Keratinocyte (primary cell): Measurements from ENCODE around the gene EME2. TPM values are rescaled to one million over a fixed set of nuclear protein-coding genes. Genes with fewer than 3 reads are reported as not detected.

ENCODE experiments used
- DNase-seq: peaks from one replicate; pipeline ENCODE4 v3.0.0-alpha.2; 2011; ENCODE audit warnings: low read depth, missing footprints, low spot score
- FAIRE-seq: peaks from 2 replicates; lab custom pipeline; 2011; peaks lifted over from hg19 to GRCh38; lab: Jason Lieb, UNC
- H2AFZ ChIP-seq: 2 replicates; pipeline ENCODE4 v1.6.0; 2012; ENCODE audit warnings: low read length, control low read depth, inconsistent platforms; ENCODE audit not compliant: control insufficient read depth
- H3K27ac ChIP-seq: 2 replicates; pipeline ENCODE4 v1.5.1; 2011; ENCODE audit warnings: low read length; ENCODE audit not compliant: control insufficient read depth, insufficient read depth
- H3K27me3 ChIP-seq: 3 replicates; pipeline ENCODE4 v1.6.0; 2011; ENCODE audit warnings: low read length; ENCODE audit not compliant: control insufficient read depth, insufficient read depth; ENCODE audit errors: extremely low read depth
- H3K36me3 ChIP-seq, 2 experiments: 2 replicates in 1 of 2; 3 replicates in 1 of 2; pipeline ENCODE4 v1.5.1; 2011; ENCODE audit warnings: low read length in 2 of 2, mild to moderate bottlenecking in 1 of 2; ENCODE audit not compliant: control insufficient read depth in 2 of 2, insufficient read depth in 2 of 2; ENCODE audit errors: extremely low read depth in 1 of 2
- H3K4me1 ChIP-seq: 3 replicates; pipeline ENCODE4 v1.5.1; 2011; ENCODE audit warnings: low read length; ENCODE audit not compliant: control insufficient read depth, insufficient read depth; ENCODE audit errors: extremely low read depth
- H3K4me2 ChIP-seq: 3 replicates; pipeline ENCODE4 v1.6.0; 2011; ENCODE audit warnings: low read depth, low read length; ENCODE audit not compliant: control insufficient read depth, insufficient read depth; ENCODE audit errors: extremely low read depth
- H3K4me3 ChIP-seq, 3 experiments: fragments of 200-600 bp in 1 of 3; sonication (generic) in 1 of 3; 2 replicates in 2 of 3; 3 replicates in 1 of 3; pipeline ENCODE4 v1.5.1; 2011 to 2016; ENCODE audit warnings: low read length in 3 of 3, mild to moderate bottlenecking in 3 of 3, control low read depth in 2 of 3, inconsistent platforms in 1 of 3, low read depth in 1 of 3, mixed read lengths in 1 of 3, mixed run types in 1 of 3, moderate library complexity in 1 of 3; ENCODE audit not compliant: control insufficient read depth in 2 of 3, insufficient read depth in 2 of 3; ENCODE audit errors: extremely low read depth in 1 of 3
- H3K79me2 ChIP-seq: 2 replicates; pipeline ENCODE4 v1.6.0; 2012; ENCODE audit warnings: low read length; ENCODE audit not compliant: control insufficient read depth, insufficient read depth
- H3K9ac ChIP-seq: 3 replicates; pipeline ENCODE4 v1.6.0; 2011; ENCODE audit warnings: low read length; ENCODE audit not compliant: control insufficient read depth, insufficient read depth; ENCODE audit errors: extremely low read depth
- H3K9me1 ChIP-seq: 3 replicates; pipeline ENCODE4 v1.6.0; 2011; ENCODE audit warnings: low read length; ENCODE audit not compliant: control insufficient read depth, insufficient read depth; ENCODE audit errors: extremely low read depth
- H3K9me3 ChIP-seq: 2 replicates; pipeline ENCODE4 v1.5.1; 2012; ENCODE audit warnings: low read depth, low read length; ENCODE audit not compliant: control insufficient read depth
- H4K20me1 ChIP-seq: 3 replicates; pipeline ENCODE4 v1.6.0; 2011; ENCODE audit warnings: low read length; ENCODE audit not compliant: control insufficient read depth, insufficient read depth; ENCODE audit errors: extremely low read depth
- EZH2 ChIP-seq: IDR thresholded peaks from one replicate; pipeline ENCODE4 v1.6.1; 2012; ENCODE audit warnings: inconsistent platforms, mild to moderate bottlenecking, low read length, moderate library complexity
- dilution Hi-C: fragments of 300-500 bp; cut with MboI; formaldehyde crosslinking; loops from one replicate; pipeline ENCODE4 v1.7.0; 2020; ENCODE audit warnings: low sequenced_read_pairs; ENCODE audit not compliant: extremely low pct_ligation_motif_present
- polyA plus RNA-seq, 5 experiments: library from polyadenylated mRNA; depleted of rRNA in 3 of 5; stranded (reverse) in 3 of 5; stranded (forward) in 1 of 5; unstranded in 1 of 5; fragments of >200 nt; gene quantifications; 1 replicate in 1 of 5; 2 replicates in 3 of 5; 3 replicates in 1 of 5; pipeline versions ENCODE4 v1.2.1 to v1.2.3, GENCODE V29; 2011 to 2012; ENCODE audit warnings: missing spikeins in 2 of 5, low read depth in 1 of 5, low replicate concordance in 1 of 5
- TF ChIP-seq, protein P1 (sequence below), 3 experiments: IDR thresholded peaks in 1 of 3; conservative IDR thresholded peaks in 1 of 3; optimal IDR thresholded peaks in 1 of 3; 2 replicates in 2 of 3; 3 replicates in 1 of 3; pipeline versions ENCODE3 to v1.5.1; 2011; ENCODE audit warnings: low read length in 3 of 3, mild to moderate bottlenecking in 3 of 3, moderate library complexity in 2 of 3, control low read depth in 1 of 3, inconsistent platforms in 1 of 3; ENCODE audit not compliant: insufficient read depth in 2 of 3; ENCODE audit errors: extremely low read depth in 1 of 3

The EME2 gene
- polyA plus RNA-seq, 1 donor (not counting 4 experiments of a cell fraction or from before 2014, with no cell fraction given): 6.3 TPM

GRCh38 chr16:1761751-1762150, 10.9 kb upstream of the EME2 start:
- H3K27ac ChIP-seq: no peak overlapping the region
- DNase-seq: no peak
- dilution Hi-C loops: no loop called here
- H3K4me3 ChIP-seq: no peak overlapping the region
- H3K27me3 ChIP-seq: no peaks in the 10 kb centered on the region
- H3K9me3 ChIP-seq: no peaks in the 10 kb centered on the region
- no peaks in the 10 kb centered on the region for H4K20me1 ChIP-seq
- peaks cover 17 to 31% of the 10 kb centered on the region in 2 experiments for H3K36me3 ChIP-seq
- peaks cover 3% of the 10 kb centered on the region for H3K4me1 ChIP-seq
- no peaks in the 10 kb centered on the region for H3K79me2 ChIP-seq
- H3K9ac ChIP-seq: no peak overlapping the region
- H3K9me1 ChIP-seq: no peaks in the 10 kb centered on the region
- no peak for FAIRE-seq
- no peak overlapping the region for H2AFZ ChIP-seq
- no peak overlapping the region for H3K4me2 ChIP-seq
- no peak for TF ChIP-seq EZH2
- TF ChIP-seq, protein P1, sequence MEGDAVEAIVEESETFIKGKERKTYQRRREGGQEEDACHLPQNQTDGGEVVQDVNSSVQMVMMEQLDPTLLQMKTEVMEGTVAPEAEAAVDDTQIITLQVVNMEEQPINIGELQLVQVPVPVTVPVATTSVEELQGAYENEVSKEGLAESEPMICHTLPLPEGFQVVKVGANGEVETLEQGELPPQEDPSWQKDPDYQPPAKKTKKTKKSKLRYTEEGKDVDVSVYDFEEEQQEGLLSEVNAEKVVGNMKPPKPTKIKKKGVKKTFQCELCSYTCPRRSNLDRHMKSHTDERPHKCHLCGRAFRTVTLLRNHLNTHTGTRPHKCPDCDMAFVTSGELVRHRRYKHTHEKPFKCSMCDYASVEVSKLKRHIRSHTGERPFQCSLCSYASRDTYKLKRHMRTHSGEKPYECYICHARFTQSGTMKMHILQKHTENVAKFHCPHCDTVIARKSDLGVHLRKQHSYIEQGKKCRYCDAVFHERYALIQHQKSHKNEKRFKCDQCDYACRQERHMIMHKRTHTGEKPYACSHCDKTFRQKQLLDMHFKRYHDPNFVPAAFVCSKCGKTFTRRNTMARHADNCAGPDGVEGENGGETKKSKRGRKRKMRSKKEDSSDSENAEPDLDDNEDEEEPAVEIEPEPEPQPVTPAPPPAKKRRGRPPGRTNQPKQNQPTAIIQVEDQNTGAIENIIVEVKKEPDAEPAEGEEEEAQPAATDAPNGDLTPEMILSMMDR (optimal IDR thresholded peaks at IDR 0.05 in 1 of 3, IDR thresholded peaks at IDR 0.05 in 1 of 3, conservative IDR thresholded peaks at IDR 0.05 in 1 of 3; ENCODE audit: extremely low read depth in 1 of 3, insufficient read depth in 2 of 3, low read length in 3 of 3): no peak

GRCh38 chr16:1762196-1762878, 10.3 kb upstream of the EME2 start:
- DNase-seq: no peak
- no peak overlapping the region for H3K4me3 ChIP-seq
- no peak for FAIRE-seq
- dilution Hi-C loops: no loop called here
- H3K27ac ChIP-seq: no peak overlapping the region
- H3K36me3 ChIP-seq: peaks cover 17 to 32% of the 10 kb centered on the region in 2 experiments
- H2AFZ ChIP-seq: no peak overlapping the region
- H4K20me1 ChIP-seq: no peaks in the 10 kb centered on the region
- no peaks in the 10 kb centered on the region for H3K9me1 ChIP-seq
- H3K4me1 ChIP-seq: peaks cover 3% of the 10 kb centered on the region
- H3K9ac ChIP-seq: no peak overlapping the region
- H3K9me3 ChIP-seq: no peaks in the 10 kb centered on the region
- H3K4me2 ChIP-seq: no peak overlapping the region
- H3K79me2 ChIP-seq: no peaks in the 10 kb centered on the region
- no peaks in the 10 kb centered on the region for H3K27me3 ChIP-seq
- TF ChIP-seq EZH2: no peak
- TF ChIP-seq, protein P1 (optimal IDR thresholded peaks at IDR 0.05 in 1 of 3, IDR thresholded peaks at IDR 0.05 in 1 of 3, conservative IDR thresholded peaks at IDR 0.05 in 1 of 3; ENCODE audit: extremely low read depth in 1 of 3, insufficient read depth in 2 of 3, low read length in 3 of 3): no peak
